GM10266 (cell line): Measurements from ENCODE around the gene ARMC5.

Source experiments
- DNase-seq: peaks from one replicate; pipeline ENCODE4 v3.0.0; 2012; ENCODE audit errors: extremely low spot score
- CTCF ChIP-seq: IDR thresholded peaks from 2 replicates; pipeline ENCODE4 v1.5.1; 2012; ENCODE audit warnings: mild to moderate bottlenecking, low read depth; ENCODE audit not compliant: control insufficient read depth, insufficient read depth; ENCODE audit errors: missing control alignments

The ARMC5 gene

GRCh38 chr16:31471875-31472708 lies 12.8 kb downstream of the ARMC5 start, which contains the start of gene TGFB1I1:
Gene TGFB1I1, plus strand, starts transcription at chr16:31472152. Its CDS starts 37 bp downstream, at chr16:31472189.
- peak; percentile 68 for DNase-seq

DNA sequence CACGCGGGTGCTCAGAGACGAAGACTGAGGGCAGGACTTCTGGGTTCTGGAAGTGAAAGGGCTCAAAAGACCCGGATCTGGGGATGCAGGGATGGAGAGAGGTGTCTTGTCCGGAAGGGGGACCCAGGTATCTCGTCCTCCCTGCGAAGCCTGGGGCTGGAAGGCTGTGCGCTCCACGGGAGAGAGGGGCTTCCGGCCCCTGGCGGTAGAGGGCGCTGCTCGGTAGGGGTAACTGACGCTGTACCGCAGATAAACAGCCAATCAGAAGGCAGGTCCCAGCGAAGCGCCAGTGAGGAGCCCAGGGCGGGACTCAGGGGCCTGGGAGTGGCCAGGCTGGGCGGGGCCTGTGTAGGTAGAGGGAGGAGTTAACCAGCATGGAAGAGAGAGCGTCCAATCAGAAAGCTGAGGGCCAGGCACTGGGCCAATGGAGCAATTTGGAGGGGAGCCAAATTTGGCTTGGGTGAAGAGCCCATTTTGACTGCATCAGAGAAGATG lies 13.5 kb downstream of the ARMC5 start:
- DNase-seq = peak; percentile 65
- no peak for TF ChIP-seq CTCF

More at GRCh38 chr16:31471875-31472708, 12.8 kb downstream of the ARMC5 start, which contains the start of gene TGFB1I1:
- no peak for TF ChIP-seq CTCF

GRCh38 chr16:31473264-31473984 lies 14.1 kb downstream of the ARMC5 start:
- DNase-seq = no peak
- no peak for TF ChIP-seq CTCF

DNA sequence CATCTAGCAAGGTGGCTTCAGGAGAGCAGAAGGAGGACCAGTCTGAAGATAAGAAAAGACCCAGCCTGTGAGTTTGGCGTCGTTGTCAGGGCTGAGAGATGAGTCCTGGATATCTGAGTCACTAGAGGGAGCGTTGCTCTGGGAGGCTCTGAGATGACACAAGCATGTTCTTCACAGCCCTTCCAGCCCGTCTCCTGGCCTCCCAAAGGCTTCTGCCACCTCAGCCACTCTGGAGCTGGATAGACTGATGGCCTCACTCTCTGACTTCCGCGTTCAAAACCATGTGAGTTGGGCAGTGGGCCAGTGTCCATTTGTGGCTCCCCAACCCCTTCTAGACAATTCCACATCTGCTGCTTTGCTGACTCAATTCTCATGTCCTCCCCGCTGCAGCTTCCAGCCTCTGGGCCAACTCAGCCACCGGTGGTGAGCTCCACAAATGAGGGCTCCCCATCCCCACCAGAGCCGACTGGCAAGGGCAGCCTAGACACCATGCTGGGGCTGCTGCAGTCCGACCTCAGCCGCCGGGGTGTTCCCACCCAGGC lies 14.9 kb downstream of the ARMC5 start:
- TF ChIP-seq CTCF = no peak
- DNase-seq = no peak

GRCh38 chr16:31474773-31475738 lies 15.8 kb downstream of the ARMC5 start:
- DNase-seq = no peak
- no peak for TF ChIP-seq CTCF

DNA sequence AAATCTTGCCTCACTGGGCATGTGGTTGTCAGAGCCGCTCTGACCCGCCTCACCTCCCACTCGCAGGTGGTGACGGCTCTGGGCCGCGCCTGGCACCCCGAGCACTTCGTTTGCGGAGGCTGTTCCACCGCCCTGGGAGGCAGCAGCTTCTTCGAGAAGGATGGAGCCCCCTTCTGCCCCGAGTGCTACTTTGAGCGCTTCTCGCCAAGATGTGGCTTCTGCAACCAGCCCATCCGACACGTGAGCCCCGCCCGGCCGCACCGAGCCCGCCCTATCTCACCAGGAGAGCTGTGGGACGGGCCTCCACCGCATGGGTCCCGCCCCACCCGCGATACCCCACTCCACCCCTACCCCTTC lies 16.6 kb downstream of the ARMC5 start:
- no peak for TF ChIP-seq CTCF
- DNase-seq = no peak
